ENCODE data around the gene CASZ1.

DNA sequence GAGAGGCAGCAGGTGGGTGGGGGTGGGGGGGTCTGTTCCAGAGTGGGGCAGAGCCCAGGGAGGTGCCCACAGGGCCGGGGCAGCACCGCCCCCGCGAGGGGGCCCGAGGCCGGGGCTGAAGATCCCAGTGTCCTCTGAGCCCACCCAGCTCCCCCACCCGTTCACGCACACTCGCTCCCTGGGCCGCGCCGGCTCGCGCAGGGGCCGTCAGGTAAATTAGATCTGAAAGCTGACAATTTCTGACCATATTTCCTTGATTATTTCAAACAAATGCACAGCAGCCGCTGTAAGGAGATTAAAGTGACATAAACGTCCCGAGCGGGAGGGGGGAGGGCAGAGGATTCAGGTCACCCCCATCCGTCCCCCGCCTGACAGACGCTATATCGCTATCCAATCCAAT is 118.0 kb downstream of the CASZ1 start:
- TF ChIP-seq, protein P1, sequence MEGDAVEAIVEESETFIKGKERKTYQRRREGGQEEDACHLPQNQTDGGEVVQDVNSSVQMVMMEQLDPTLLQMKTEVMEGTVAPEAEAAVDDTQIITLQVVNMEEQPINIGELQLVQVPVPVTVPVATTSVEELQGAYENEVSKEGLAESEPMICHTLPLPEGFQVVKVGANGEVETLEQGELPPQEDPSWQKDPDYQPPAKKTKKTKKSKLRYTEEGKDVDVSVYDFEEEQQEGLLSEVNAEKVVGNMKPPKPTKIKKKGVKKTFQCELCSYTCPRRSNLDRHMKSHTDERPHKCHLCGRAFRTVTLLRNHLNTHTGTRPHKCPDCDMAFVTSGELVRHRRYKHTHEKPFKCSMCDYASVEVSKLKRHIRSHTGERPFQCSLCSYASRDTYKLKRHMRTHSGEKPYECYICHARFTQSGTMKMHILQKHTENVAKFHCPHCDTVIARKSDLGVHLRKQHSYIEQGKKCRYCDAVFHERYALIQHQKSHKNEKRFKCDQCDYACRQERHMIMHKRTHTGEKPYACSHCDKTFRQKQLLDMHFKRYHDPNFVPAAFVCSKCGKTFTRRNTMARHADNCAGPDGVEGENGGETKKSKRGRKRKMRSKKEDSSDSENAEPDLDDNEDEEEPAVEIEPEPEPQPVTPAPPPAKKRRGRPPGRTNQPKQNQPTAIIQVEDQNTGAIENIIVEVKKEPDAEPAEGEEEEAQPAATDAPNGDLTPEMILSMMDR (IDR thresholded peaks at IDR 0.05) = no peak
- TF ChIP-seq POLR2A (IDR thresholded peaks at IDR 0.05) = no peak

All from lower leg skin (tissue), 3 donors.